Ovary (tissue), 10 donors: Measurements from ENCODE around the gene SMIM5. TPM values are rescaled to one million over a fixed set of nuclear protein-coding genes. Genes with fewer than 3 reads are reported as not detected.

Experiments used
- DNase-seq, 5 donors: peaks; one replicate each; pipeline ENCODE4 v3.0.0-alpha.2; 2019 to 2020
- H3K27ac ChIP-seq, 2 donors: fragments of 200-600 bp; one replicate each; pipeline versions ENCODE4 v1.5.1 to v1.8.0; 2019 to 2022
- H3K27me3 ChIP-seq: fragments of 200-600 bp; one replicate; pipeline ENCODE4 v1.8.0; 2022
- H3K36me3 ChIP-seq: fragments of 200-600 bp; sonication (generic); one replicate; pipeline ENCODE4 v1.5.1; 2019
- H3K4me1 ChIP-seq: one replicate; pipeline ENCODE4 v1.8.1; 2013; ENCODE audit warnings: mild to moderate bottlenecking, moderate library complexity; ENCODE audit not compliant: insufficient read depth
- H3K4me3 ChIP-seq: fragments of 200-600 bp; sonication (generic); one replicate; pipeline ENCODE4 v1.5.1; 2017
- H3K9me3 ChIP-seq, 2 donors: fragments of 200-600 bp in 1 of 2; sonication (generic) in 1 of 2; one replicate each; pipeline versions ENCODE4 v1.5.1 to v1.8.1; 2013 to 2019; ENCODE audit warnings: mild to moderate bottlenecking in 1 of 2, moderate library complexity in 1 of 2
- CTCF ChIP-seq, 3 donors: fragments of 450-650 bp in 2 of 3; fragments of 200-600 bp in 1 of 3; IDR thresholded peaks; one replicate each; pipeline versions ENCODE4 v1.5.1 to v1.8.0; 2016 to 2022; ENCODE audit warnings: antibody characterized with exemption in 3 of 3, mild to moderate bottlenecking in 1 of 3
- EP300 ChIP-seq: sonication (generic); formaldehyde crosslinking; IDR thresholded peaks from one replicate; pipeline ENCODE4 v1.6.1; 2017; ENCODE audit warnings: antibody characterized with exemption
- POLR2A ChIP-seq: fragments of 450-650 bp; IDR thresholded peaks from one replicate; pipeline ENCODE4 v1.6.1; 2017; ENCODE audit warnings: antibody characterized with exemption, mild to moderate bottlenecking, moderate library complexity
- WGBS, 3 donors: extraction: QIAGEN DNeasy Blood & Tissue Kit in 1 of 3; methylation state at CpG; one replicate each; pipeline versions ENCODE4 v1.1.5 to v1.1.7; 2013 to 2017; 5-methylcytosine and 5-hydroxymethylcytosine counted together
- intact Hi-C, 4 donors: fragments of 100-400 bp; cut with DNase I; formaldehyde crosslinking; loops; one replicate each; pipeline versions ENCODE4 v1.11.0 to v1.15.1; 2022 to 2023
- long read RNA-seq, 3 donors: library from polyadenylated mRNA in 2 of 3; unstranded in 2 of 3; transcript quantifications; one replicate each; pipeline ENCODE4 v2.0.0 and lab custom pipeline, GENCODE V29; 2021 to 2026
- polyA plus RNA-seq, 2 donors: library from polyadenylated mRNA; stranded (reverse); fragments of 200-250 nt in 1 of 2; fragments of 350-450 nt in 1 of 2; fragmentation: Illumina TruSeq in 1 of 2; extraction: RNeasy Lipid Tissue Mini Kit (QIAGEN cat#74804) in 1 of 2; gene quantifications; one replicate each; pipeline ENCODE4 v1.2.3, GENCODE V29; 2013 to 2014
- total RNA-seq, 7 donors: library from RNA; depleted of rRNA in 2 of 7; stranded (reverse); fragments of >200 nt in 2 of 7; fragmentation: NEBNext Ultra II Directional in 3 of 7; extraction: Animal tissue kit (Norgen Biotek cat#: 25700) in 3 of 7; gene quantifications; one replicate each; pipeline versions ENCODE4 v1.1.0 to v1.2.4, GENCODE V29; 2016 to 2023
- donor health status: DM: no; HTN: no; CAD: no; lungs with moderate emphysema.
- donor health status: DM: no; HTN: no; CAD: no.
- donor health status: Bipolar disorder and iron deficiency.
- donor health status: DM: yes; HTN: yes; CAD: no.
- donor health status: DM: no; HTN: no; CAD: no.
- donor health status: DM: yes; HTN: yes; CAD: no.

Gene SMIM5
- 1 to 10 TPM in 5 of 7 donors, under 1 TPM in 2; 0.51 to 7.9 (median 1.7) TPM for total RNA-seq
- polyA plus RNA-seq: under 1 TPM; 0.52 to 0.64 TPM
- long read RNA-seq, donor 1, full-length matches to known transcripts: 1 of 2 reads
- long read RNA-seq, donor 1, partial matches to known transcripts: 0 of 2 reads
- long read RNA-seq, donor 1, other reads (novel, unspliced or antisense): 1 of 2 reads
- long read RNA-seq, donor 2: 0 reads
- long read RNA-seq, donor 3, full-length matches to known transcripts: 2 of 4 reads
- long read RNA-seq, donor 3, partial matches to known transcripts: 0 of 4 reads
- long read RNA-seq, donor 3, other reads (novel, unspliced or antisense): 2 of 4 reads

GRCh38 chr17:75632863-75633485 lies at the start of gene SMIM5:
Gene SMIM5 (plus strand): TSS chr17:75633434. CDS start chr17:75640202, 6,768 bp downstream.
- H3K4me1 ChIP-seq: peaks cover 12% of the 10 kb centered on the region
- peak; percentile 90 to 92 (median 91) for DNase-seq
- peak; percentile 84 to 98 (median 85) for TF ChIP-seq CTCF (IDR thresholded peaks at IDR 0.05)
- TF ChIP-seq POLR2A: no peak
- H3K4me3 ChIP-seq: peak within 1 kb of the TSS; percentile 1
- intact Hi-C loops: loop anchor here in 3 of 4 donors (2.0 to 5.0 kb wide), 2 partner anchors 42 to 114 kb away; no protein-coding TSS in a partner anchor
- H3K9me3 ChIP-seq: no peaks in the 10 kb centered on the region
- H3K27ac ChIP-seq: peak within 1 kb of the TSS; percentile 49 to 80
- H3K36me3 ChIP-seq: no peaks in the 10 kb centered on the region
- H3K27me3 ChIP-seq: no peaks in the 10 kb centered on the region
- 5 to 9% (median 6%) methylated on average over 19 of the region's 19 CpGs for WGBS, 3 donors

- no peaks in the 10 kb centered on the region for H3K36me3 ChIP-seq
- 84 to 87% (median 87%) methylated on average over 7 of the region's 7 CpGs for WGBS, 3 donors
- DNase-seq: no peak
- TF ChIP-seq CTCF (IDR thresholded peaks at IDR 0.05) (no peak), POLR2A (no peak), EP300 (no peak)
- H3K4me3 ChIP-seq: no peak overlapping the region
- H3K27me3 ChIP-seq: no peaks in the 10 kb centered on the region
- no peak overlapping the region for H3K27ac ChIP-seq
- no peaks in the 10 kb centered on the region for H3K9me3 ChIP-seq
- H3K4me1 ChIP-seq: peaks cover 4% of the 10 kb centered on the region
- intact Hi-C loops: loop anchor here (5.0 to 10.0 kb wide), 5 partner anchors 48 to 160 kb away; partner anchors contain the start of genes CASKIN2 (in 1 of the 4), LLGL2 (in 1 of the 4) and TSEN54 (in 1 of the 4)
Observed at GRCh38 chr17:75584849-75585175, 48.4 kb upstream of the SMIM5 start.

GRCh38 chr17:75587675-75588595 lies 45.3 kb upstream of the SMIM5 start, which contains the start of gene MYO15B:
Gene MYO15B (plus strand): TSS chr17:75587800. CDS start chr17:75588058, 258 bp downstream.
- H3K27ac ChIP-seq: peak within 1 kb of the TSS; percentile 93 to 98
- H3K4me3 ChIP-seq: peak within 1 kb of the TSS; percentile 74
- peak; percentile 15 for TF ChIP-seq POLR2A
- peak in 2 of 3 donors; percentile 57 to 60 for TF ChIP-seq CTCF (IDR thresholded peaks at IDR 0.05)
- no peak for TF ChIP-seq EP300
- H3K27me3 ChIP-seq: no peaks in the 10 kb centered on the region
- DNase-seq: peak; percentile 64 to 85 (median 74)
- peaks cover 6% of the 10 kb centered on the region for H3K4me1 ChIP-seq
- WGBS, 3 donors: 1 to 10% (median 4%) methylated on average over 14 to 82 of the region's 82 CpGs
- no peaks in the 10 kb centered on the region for H3K36me3 ChIP-seq
- intact Hi-C loops: loop anchor here (1.0 to 10.0 kb wide), 6 partner anchors 61 to 163 kb away; partner anchors contain the start of genes CASKIN2 (in 2 of the 4), LLGL2 (in 1 of the 4) and TSEN54 (in 1 of the 4)
- no peaks in the 10 kb centered on the region for H3K9me3 ChIP-seq

GRCh38 chr17:75588596-75589011 lies 44.6 kb upstream of the SMIM5 start:
- H3K27me3 ChIP-seq: no peaks in the 10 kb centered on the region
- peak overlapping the region; percentile 93 to 98 for H3K27ac ChIP-seq
- H3K4me3 ChIP-seq: peak overlapping the region; percentile 74
- H3K36me3 ChIP-seq: no peaks in the 10 kb centered on the region
- peaks cover 6% of the 10 kb centered on the region for H3K4me1 ChIP-seq
- 1 to 10% (median 4%) methylated on average over 2 to 49 of the region's 49 CpGs for WGBS, 3 donors
- TF ChIP-seq CTCF (IDR thresholded peaks at IDR 0.05): no peak
- no peak for TF ChIP-seq POLR2A
- TF ChIP-seq EP300: no peak
- no peaks in the 10 kb centered on the region for H3K9me3 ChIP-seq
- intact Hi-C loops: loop anchor here (1.0 to 10.0 kb wide), 6 partner anchors 61 to 164 kb away; partner anchors contain the start of genes CASKIN2 (in 2 of the 4), LLGL2 (in 1 of the 4) and TSEN54 (in 1 of the 4)
- DNase-seq: peak in 3 of 5 donors; percentile 62 to 76 (median 65)
